HG03571 (cell line): ENCODE data around the gene LAMA2.

Source experiments
- ATAC-seq: cut with Tn5 transposase; IDR thresholded peaks from one replicate; pipeline ENCODE4 v1.9.1; 2021; ENCODE audit not compliant: unreplicated experiment

The LAMA2 gene

DNA sequence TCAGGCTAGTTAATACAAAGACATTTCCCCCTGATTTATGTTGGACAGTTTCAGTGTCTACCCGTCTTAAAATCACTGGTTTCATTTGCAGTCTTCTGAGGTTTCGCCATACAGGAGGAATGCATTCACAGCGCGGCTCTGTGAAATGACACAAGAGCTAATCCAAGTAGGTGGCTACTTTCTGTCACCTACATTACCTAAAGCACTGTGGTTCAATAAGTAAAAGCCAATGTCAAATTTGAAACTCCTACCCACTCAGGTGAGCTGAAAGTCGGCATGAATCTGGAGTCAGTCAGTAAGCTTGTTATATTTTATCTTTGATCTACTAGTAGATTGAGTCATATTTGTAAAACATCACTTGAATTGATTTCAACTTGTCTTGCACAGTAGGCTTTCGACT is 370.8 kb downstream of the LAMA2 start:
- ATAC-seq, result no peak

GRCh38 chr6:129257196-129257595 is 374.3 kb downstream of the LAMA2 start:
- ATAC-seq, result no peak

- no peak for ATAC-seq
Measured at GRCh38 chr6:129262661-129263060, 379.7 kb downstream of the LAMA2 start.

DNA sequence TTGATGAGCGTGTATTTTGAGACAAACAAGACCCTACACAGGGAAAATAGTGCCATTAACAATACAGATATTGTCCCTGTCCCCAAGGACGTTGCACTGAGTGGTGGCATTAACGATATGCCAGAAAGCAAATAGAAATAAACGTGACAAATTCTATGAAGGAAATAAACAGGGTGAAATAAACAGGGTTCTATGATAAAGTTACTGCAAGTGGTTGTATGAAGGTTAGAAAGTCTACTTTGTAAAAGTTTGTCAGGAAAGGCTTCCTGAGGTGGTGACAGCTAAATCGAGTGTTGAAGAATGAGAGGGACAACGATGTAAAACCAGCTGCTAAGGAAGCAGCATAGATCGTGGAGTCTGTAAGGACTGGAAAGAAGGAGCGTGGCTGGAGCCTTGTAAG is 380.2 kb downstream of the LAMA2 start:
- no peak for ATAC-seq

GRCh38 chr6:129264480-129265045 is 381.6 kb downstream of the LAMA2 start:
- no peak for ATAC-seq

DNA sequence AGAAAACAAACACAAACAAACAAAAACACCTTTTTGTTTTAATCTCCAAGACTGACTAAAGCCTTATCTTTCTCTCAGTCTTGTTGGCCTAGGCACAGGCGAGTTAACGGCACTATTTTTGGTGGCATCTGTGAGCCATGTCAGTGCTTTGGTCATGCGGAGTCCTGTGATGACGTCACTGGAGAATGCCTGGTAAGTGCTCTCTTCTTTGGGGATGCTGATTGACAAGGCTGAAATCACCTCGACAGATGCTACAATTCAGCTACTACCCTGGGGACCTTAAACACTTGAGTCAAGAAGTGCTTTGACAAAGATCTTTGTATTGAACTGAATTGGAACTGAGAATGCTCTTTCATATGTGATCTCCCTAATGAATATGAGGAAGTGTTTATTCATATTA is 384.1 kb downstream of the LAMA2 start:
- no peak for ATAC-seq

- ATAC-seq, result no peak
Measured at GRCh38 chr6:129269076-129269475, 386.1 kb downstream of the LAMA2 start.

GRCh38 chr6:129269891-129270290 is 387.0 kb downstream of the LAMA2 start:
- ATAC-seq, result no peak

GRCh38 chr6:129270450-129270849 is 387.5 kb downstream of the LAMA2 start:
- no peak for ATAC-seq

- no peak for ATAC-seq
Measured at GRCh38 chr6:129273161-129273560, 390.2 kb downstream of the LAMA2 start.

DNA sequence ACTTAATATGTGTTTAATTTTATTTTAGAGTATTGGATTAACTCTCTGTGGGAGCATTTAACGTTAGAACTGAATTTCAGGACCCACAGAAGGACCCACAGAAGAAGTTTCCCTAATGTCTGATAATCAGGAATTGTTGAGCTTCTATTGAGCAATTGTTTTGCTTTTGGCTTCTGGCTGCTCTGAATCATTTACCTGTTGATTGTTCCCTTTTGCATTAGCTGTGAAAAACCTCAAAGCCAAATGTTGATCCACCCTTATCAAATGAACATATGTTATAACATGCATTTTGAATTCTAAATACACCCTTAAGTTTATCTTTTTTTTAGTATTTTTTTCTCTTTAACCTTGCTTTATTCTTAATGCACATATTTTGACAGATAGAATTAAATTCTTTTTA is 393.5 kb downstream of the LAMA2 start:
- ATAC-seq, result no peak

- ATAC-seq, result no peak
Measured at GRCh38 chr6:129276986-129277385, 394.0 kb downstream of the LAMA2 start.

GRCh38 chr6:129279343-129280292 is 396.7 kb downstream of the LAMA2 start:
- no peak for ATAC-seq

- no peak for ATAC-seq
Measured at GRCh38 chr6:129280293-129280644, 397.3 kb downstream of the LAMA2 start.

DNA sequence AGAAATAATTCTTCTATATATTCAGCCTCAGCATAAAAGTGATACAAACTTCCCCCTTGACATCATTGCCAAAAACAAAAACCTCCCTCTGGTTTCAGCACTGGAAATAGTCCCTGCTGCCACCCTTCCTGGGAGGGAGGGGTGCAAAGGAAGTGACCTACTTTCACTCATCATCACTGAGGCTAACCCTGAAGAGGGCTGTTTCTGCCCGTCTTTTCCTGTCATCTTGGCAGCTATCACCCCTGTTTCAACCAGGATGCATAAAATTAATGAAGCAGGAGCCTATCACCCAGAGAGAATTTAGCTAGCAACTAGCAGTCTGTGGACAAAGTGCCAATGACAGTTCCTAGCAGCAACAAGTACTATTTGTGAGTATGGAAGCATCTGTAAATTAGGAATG is 397.8 kb downstream of the LAMA2 start:
- ATAC-seq, result no peak

- no peak for ATAC-seq
Measured at GRCh38 chr6:129281168-129281796, 398.3 kb downstream of the LAMA2 start.

- ATAC-seq, result no peak
Measured at GRCh38 chr6:129282019-129282418, 399.1 kb downstream of the LAMA2 start.

GRCh38 chr6:129284225-129284624 is 401.3 kb downstream of the LAMA2 start:
- no peak for ATAC-seq

GRCh38 chr6:129287231-129288177 is 404.6 kb downstream of the LAMA2 start:
- ATAC-seq, result no peak

- ATAC-seq, result no peak
Measured at GRCh38 chr6:129289442-129289841, 406.5 kb downstream of the LAMA2 start.

DNA sequence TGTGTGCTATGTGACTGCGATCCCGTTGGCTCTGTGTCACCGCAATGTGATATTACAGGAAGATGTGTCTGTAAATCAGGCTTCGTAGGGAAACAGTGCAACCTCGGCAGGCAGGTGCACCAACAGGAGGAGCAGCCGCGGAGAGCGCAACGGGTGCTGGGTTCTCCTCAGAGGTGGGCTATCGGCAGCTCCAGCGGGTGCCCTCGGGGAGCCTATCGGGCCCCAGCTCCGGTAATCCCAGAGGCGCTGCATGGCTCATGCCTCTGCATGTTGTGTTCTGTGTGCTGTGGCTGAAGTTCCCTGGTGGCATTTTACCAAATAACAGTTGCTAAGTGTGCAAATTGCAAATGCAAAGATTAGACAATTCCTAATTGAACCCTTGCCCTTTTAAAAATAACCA is 409.9 kb downstream of the LAMA2 start:
- no peak for ATAC-seq
